HL-60 (cell line): Measurements from ENCODE around the gene ACAD9.

Experiments used
- GABPA ChIP-seq: IDR thresholded peaks from 2 replicates; pipeline ENCODE4 v1.6.1; 2012; ENCODE audit warnings: low read depth
- POLR2AphosphoS5 ChIP-seq: IDR thresholded peaks from 2 replicates; pipeline ENCODE4 v1.6.1; 2012; ENCODE audit warnings: low read depth
- SPI1 ChIP-seq: IDR thresholded peaks from 2 replicates; pipeline ENCODE4 v1.6.1; 2012; ENCODE audit warnings: low read depth, mild to moderate bottlenecking, borderline replicate concordance
- TF ChIP-seq, protein P1 (sequence below): IDR thresholded peaks from one replicate; pipeline ENCODE4 v1.5.1; 2011; ENCODE audit warnings: low read length, control low read depth, inconsistent platforms; ENCODE audit not compliant: insufficient read depth
- TF ChIP-seq, protein P2 (sequence below): IDR thresholded peaks from 2 replicates; pipeline ENCODE4 v1.6.1; 2012; ENCODE audit warnings: low read depth; ENCODE audit not compliant: insufficient replicate concordance

DNA sequence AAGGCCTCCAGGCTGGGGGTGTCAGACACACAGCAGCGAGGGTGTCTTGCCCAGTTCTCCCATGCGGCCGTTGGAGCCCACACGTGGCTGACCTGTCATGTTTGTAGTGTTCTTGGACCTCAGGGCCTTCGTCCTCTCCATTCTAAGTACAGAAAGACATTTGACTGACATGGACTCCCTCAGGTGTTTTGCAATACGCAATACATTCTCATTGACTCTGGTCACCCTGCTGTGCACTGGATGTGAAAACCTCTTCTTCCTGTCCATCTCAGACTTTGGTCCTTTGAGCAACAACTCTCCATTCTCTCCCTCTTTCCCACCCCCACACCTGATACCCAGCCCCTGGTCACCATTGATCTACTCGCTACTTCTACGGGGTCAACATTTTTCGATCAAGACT lies 28.9 kb upstream of the ACAD9 start:
- TF ChIP-seq, protein P1, sequence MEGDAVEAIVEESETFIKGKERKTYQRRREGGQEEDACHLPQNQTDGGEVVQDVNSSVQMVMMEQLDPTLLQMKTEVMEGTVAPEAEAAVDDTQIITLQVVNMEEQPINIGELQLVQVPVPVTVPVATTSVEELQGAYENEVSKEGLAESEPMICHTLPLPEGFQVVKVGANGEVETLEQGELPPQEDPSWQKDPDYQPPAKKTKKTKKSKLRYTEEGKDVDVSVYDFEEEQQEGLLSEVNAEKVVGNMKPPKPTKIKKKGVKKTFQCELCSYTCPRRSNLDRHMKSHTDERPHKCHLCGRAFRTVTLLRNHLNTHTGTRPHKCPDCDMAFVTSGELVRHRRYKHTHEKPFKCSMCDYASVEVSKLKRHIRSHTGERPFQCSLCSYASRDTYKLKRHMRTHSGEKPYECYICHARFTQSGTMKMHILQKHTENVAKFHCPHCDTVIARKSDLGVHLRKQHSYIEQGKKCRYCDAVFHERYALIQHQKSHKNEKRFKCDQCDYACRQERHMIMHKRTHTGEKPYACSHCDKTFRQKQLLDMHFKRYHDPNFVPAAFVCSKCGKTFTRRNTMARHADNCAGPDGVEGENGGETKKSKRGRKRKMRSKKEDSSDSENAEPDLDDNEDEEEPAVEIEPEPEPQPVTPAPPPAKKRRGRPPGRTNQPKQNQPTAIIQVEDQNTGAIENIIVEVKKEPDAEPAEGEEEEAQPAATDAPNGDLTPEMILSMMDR, result no peak
- no peak for TF ChIP-seq POLR2AphosphoS5
- TF ChIP-seq, protein P2, sequence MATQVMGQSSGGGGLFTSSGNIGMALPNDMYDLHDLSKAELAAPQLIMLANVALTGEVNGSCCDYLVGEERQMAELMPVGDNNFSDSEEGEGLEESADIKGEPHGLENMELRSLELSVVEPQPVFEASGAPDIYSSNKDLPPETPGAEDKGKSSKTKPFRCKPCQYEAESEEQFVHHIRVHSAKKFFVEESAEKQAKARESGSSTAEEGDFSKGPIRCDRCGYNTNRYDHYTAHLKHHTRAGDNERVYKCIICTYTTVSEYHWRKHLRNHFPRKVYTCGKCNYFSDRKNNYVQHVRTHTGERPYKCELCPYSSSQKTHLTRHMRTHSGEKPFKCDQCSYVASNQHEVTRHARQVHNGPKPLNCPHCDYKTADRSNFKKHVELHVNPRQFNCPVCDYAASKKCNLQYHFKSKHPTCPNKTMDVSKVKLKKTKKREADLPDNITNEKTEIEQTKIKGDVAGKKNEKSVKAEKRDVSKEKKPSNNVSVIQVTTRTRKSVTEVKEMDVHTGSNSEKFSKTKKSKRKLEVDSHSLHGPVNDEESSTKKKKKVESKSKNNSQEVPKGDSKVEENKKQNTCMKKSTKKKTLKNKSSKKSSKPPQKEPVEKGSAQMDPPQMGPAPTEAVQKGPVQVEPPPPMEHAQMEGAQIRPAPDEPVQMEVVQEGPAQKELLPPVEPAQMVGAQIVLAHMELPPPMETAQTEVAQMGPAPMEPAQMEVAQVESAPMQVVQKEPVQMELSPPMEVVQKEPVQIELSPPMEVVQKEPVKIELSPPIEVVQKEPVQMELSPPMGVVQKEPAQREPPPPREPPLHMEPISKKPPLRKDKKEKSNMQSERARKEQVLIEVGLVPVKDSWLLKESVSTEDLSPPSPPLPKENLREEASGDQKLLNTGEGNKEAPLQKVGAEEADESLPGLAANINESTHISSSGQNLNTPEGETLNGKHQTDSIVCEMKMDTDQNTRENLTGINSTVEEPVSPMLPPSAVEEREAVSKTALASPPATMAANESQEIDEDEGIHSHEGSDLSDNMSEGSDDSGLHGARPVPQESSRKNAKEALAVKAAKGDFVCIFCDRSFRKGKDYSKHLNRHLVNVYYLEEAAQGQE, result no peak
- TF ChIP-seq SPI1, result no peak
- TF ChIP-seq GABPA, result no peak
